PC-9 (cell line): ENCODE data around the gene KISS1.

Experiments used
- CTCF ChIP-seq: fragments of 200-600 bp; sonication (generic); conservative IDR thresholded peaks from 2 replicates; pipeline ENCODE4 v1.6.1; 2017; ENCODE audit warnings: mixed run types, antibody characterized with exemption, mild to moderate bottlenecking, moderate library complexity
- EZH2 ChIP-seq: fragments of 200-600 bp; sonication (generic); IDR thresholded peaks from 2 replicates; pipeline ENCODE4 v1.8.0; 2017; ENCODE audit warnings: antibody characterized with exemption, low read depth

DNA sequence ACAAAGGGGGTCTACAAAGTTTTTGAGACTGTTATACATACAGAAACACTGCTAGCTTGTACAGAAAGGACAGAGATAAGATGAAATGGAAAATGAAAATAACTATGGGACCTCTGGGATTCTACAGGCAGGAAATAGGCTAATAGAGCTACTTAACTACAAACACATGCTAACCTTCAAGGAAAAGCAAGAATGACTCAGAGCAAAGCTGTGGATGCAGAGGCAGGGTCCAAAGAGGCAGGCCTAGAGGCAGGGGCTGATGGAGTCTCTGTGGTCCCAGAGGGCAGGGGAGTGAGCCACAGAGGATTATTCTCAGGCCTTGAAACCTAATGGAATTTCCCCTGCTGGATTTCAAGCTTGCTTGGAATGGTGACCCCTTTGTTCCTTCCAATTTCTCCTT lies 36.2 kb upstream of the KISS1 start:
- TF ChIP-seq CTCF, result no peak
- TF ChIP-seq EZH2, result no peak
